Measurements from ENCODE around the gene SUSD6. TPM values are rescaled to one million over a fixed set of nuclear protein-coding genes. Genes with fewer than 3 reads are reported as not detected.

The SUSD6 gene
- total RNA-seq, 1 experiment from 2014 or later = 3.7 TPM

GRCh38 chr14:69594846-69595245, 16.6 kb upstream of the SUSD6 start:
- H3K9me3 ChIP-seq (ENCODE audit: control insufficient read depth, low read depth, low read length) = no peaks in the 10 kb centered on the region
- H2AFZ ChIP-seq (ENCODE audit: low read length) = no peak overlapping the region
- Mint-ChIP-seq H3K27me3 (ENCODE audit: low read depth) (no peaks in the 10 kb centered on the region), H3K27ac (no peak overlapping the region; a peak in 1 of 7 replicates), H3K9me3 (no peaks in the 10 kb centered on the region), H3K36me3 (ENCODE audit: insufficient read depth in 1 of 3, low read depth in 3 of 3) (no peaks in the 10 kb centered on the region), H3K4me3 (no peak overlapping the region), H3K4me1 (peaks cover 4 to 12% of the 10 kb centered on the region in 2 experiments; a peak in 2 of 4 replicates)
- no peaks in the 10 kb centered on the region for H3K23me2 ChIP-seq (ENCODE audit: insufficient read length, low read depth, low read length, poor library complexity, severe bottlenecking)
- H3K27ac ChIP-seq (ENCODE audit: insufficient read length, low read depth, low read length) = no peak overlapping the region
- no peak overlapping the region for H4K5ac ChIP-seq (ENCODE audit: insufficient read length, low read depth, low read length)
- H3K79me1 ChIP-seq (ENCODE audit: insufficient read depth, low read depth, low read length, poor library complexity, severe bottlenecking) = no peaks in the 10 kb centered on the region
- H2BK20ac ChIP-seq (ENCODE audit: low read depth, low read length, poor library complexity, severe bottlenecking) = no peak overlapping the region
- H3K4ac ChIP-seq (ENCODE audit: low read depth, low read length) = no peak overlapping the region
- no peak overlapping the region for H3T11ph ChIP-seq (ENCODE audit: low read length)
- no peak overlapping the region for H3K23ac ChIP-seq (ENCODE audit: insufficient read length, low read depth, low read length)
- no peak overlapping the region for H2BK15ac ChIP-seq (ENCODE audit: low read depth, low read length)
- H3K18ac ChIP-seq (ENCODE audit: insufficient read length, low read depth, low read length) = no peak overlapping the region
- WGBS (ENCODE audit: extremely low coverage, insufficient read length, low lambda C conversion rate) = no CpG with 5 or more reads among the region's 6 CpGs
- H2BK120ac ChIP-seq (ENCODE audit: low read depth, low read length, poor library complexity, severe bottlenecking) = no peak overlapping the region
- H3K14ac ChIP-seq (ENCODE audit: insufficient read depth, low read length) = no peak overlapping the region
- DNase-seq = no peak
- no peak overlapping the region for H3K4me2 ChIP-seq (ENCODE audit: insufficient read depth, insufficient read length, low read length)
- no peaks in the 10 kb centered on the region; the same call in 1 of the 2 replicates for H3K4me1 ChIP-seq (ENCODE audit: insufficient read depth, low read length)
- H2BK12ac ChIP-seq (ENCODE audit: insufficient read length, low read depth, low read length) = no peak overlapping the region
- no peaks in the 10 kb centered on the region for H4K20me1 ChIP-seq (ENCODE audit: control insufficient read depth, insufficient read depth, insufficient read length)
- no peak overlapping the region for H4K91ac ChIP-seq (ENCODE audit: insufficient read length, low read depth, low read length)
- H3K79me2 ChIP-seq (ENCODE audit: insufficient read depth, low read length) = no peaks in the 10 kb centered on the region
- H2BK5ac ChIP-seq (ENCODE audit: insufficient read length, low read length) = no peak overlapping the region
- no peak overlapping the region for H3K9ac ChIP-seq (ENCODE audit: extremely low read depth, insufficient read length, low read length)
- no peak overlapping the region for H3K56ac ChIP-seq (ENCODE audit: insufficient read length, low read depth, low read length)
- no peaks in the 10 kb centered on the region for H3K27me3 ChIP-seq (ENCODE audit: insufficient read depth, low read length)
- H2AK5ac ChIP-seq (ENCODE audit: insufficient read length, low read length) = no peak overlapping the region
- no peak overlapping the region for H4K8ac ChIP-seq (replicated peaks; ENCODE audit: insufficient read length, low read depth, low read length)
- TF ChIP-seq CTCF (conservative IDR thresholded peaks at IDR 0.05) = no peak
